ENCODE measurements around the gene PSMB7.

DNA sequence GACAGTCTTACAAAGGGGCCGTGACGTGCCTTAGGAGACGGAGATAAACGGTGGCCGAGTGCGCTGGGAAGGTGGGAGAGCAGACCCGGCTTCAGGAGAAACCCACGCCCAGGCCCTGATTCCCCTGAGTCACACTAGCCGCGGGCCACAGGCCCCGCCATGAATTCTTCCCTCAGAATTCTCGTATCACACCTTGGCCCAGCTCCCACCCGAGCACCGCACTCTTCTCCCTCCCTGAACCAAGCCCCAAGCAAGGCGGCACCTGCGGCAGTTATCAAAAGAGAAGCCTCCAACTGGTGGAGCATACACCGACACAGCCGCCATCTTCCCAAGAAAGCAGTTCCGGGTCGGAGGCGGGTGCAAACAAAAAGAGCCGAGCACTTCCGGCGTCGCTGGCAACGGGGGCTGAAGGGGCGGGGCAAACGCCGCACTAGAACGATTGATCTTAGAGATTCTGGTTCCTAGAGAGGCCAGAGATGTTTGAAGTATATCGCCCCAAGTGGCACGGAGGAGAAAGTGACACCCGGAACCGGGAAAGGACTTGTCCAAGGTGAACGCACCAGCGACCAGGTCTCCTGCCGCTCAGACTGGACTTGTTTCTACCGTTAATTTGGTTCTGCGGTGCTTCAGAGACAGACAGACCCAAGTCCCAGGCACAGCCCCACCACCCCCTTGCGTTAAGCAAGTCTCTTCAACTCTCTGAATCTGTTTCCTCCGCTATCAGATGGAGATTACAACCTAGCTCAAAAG lies at the start of gene PSMB7:
- TF ChIP-seq GABPA (IDR thresholded peaks at IDR 0.05; ENCODE audit: borderline replicate concordance, insufficient read depth, low read length): peak; percentile 97
- TF ChIP-seq ZNF274 (IDR thresholded peaks at IDR 0.05; ENCODE audit: borderline replicate concordance, extremely low read depth, low read length): no peak
- TF ChIP-seq, protein P1, sequence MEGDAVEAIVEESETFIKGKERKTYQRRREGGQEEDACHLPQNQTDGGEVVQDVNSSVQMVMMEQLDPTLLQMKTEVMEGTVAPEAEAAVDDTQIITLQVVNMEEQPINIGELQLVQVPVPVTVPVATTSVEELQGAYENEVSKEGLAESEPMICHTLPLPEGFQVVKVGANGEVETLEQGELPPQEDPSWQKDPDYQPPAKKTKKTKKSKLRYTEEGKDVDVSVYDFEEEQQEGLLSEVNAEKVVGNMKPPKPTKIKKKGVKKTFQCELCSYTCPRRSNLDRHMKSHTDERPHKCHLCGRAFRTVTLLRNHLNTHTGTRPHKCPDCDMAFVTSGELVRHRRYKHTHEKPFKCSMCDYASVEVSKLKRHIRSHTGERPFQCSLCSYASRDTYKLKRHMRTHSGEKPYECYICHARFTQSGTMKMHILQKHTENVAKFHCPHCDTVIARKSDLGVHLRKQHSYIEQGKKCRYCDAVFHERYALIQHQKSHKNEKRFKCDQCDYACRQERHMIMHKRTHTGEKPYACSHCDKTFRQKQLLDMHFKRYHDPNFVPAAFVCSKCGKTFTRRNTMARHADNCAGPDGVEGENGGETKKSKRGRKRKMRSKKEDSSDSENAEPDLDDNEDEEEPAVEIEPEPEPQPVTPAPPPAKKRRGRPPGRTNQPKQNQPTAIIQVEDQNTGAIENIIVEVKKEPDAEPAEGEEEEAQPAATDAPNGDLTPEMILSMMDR (IDR thresholded peaks at IDR 0.05; ENCODE audit: control extremely low read depth in 1 of 3, insufficient read depth in 1 of 3, low read depth in 1 of 3, low read length in 3 of 3): peak; percentile 71 to 86 (median 77)
- peak; percentile 94 for TF ChIP-seq ASH2L (IDR thresholded peaks at IDR 0.05; ENCODE audit: low read length)
- TF ChIP-seq KDM1A (IDR thresholded peaks at IDR 0.05; ENCODE audit: borderline replicate concordance, low read length): peak; percentile 62; the same call in 1 of the 2 replicates
- TF ChIP-seq EGR1 (IDR thresholded peaks at IDR 0.05; ENCODE audit: borderline replicate concordance, low read depth, low read length): peak; percentile 96
- TF ChIP-seq SIX5 (IDR thresholded peaks at IDR 0.05; ENCODE audit: low read depth, low read length): peak; percentile 20; the same call in 1 of the 2 replicates
- TF ChIP-seq GTF2F1 (IDR thresholded peaks at IDR 0.05; ENCODE audit: borderline replicate concordance, low read depth, low read length): no peak
- TF ChIP-seq CREB1 (IDR thresholded peaks at IDR 0.05): peak; percentile 63
- TF ChIP-seq RAD21 (IDR thresholded peaks at IDR 0.05 in 1 of 2, conservative IDR thresholded peaks at IDR 0.05 in 1 of 2; ENCODE audit: low read depth in 2 of 2, low read length in 2 of 2): no peak
- TF ChIP-seq USF2 (IDR thresholded peaks at IDR 0.05; ENCODE audit: low read length): no peak
- TF ChIP-seq YY1 (IDR thresholded peaks at IDR 0.05; ENCODE audit: low read depth, low read length): peak; percentile 97

All from H1 (cell line).